GM15510 (cell line): ENCODE data around the gene RNF208.

Experiments used
- POLR2A ChIP-seq: IDR thresholded peaks from 3 replicates; pipeline ENCODE4 v1.6.1; 2011; ENCODE audit warnings: borderline replicate concordance; ENCODE audit not compliant: insufficient read length; ENCODE audit errors: extremely low read depth

The RNF208 gene

DNA sequence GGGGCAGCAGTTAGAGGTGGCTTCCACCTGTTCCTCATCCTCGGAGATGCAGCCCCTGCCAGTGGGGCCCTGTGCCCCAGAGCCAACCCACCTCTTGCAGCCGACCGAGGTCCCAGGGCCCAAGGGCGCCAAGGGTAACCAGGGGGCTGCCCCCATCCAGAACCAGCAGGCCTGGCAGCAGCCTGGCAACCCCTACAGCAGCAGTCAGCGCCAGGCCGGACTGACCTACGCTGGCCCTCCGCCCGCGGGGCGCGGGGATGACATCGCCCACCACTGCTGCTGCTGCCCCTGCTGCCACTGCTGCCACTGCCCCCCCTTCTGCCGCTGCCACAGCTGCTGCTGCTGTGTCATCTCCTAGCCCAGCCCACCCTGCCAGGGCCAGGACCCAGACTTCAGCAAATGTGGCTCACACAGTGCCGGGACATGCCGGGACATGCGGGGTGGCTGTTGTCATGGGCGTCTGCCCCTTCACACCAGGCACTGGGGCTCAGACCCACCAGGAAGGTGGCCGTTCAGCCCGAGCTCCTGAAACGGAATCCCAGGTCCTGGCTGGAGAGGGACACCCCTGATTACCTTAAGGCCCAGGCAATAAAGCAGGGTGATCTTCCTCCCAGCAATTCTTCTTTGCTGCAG lies 3.8 kb upstream of the RNF208 start:
- TF ChIP-seq POLR2A = no peak

DNA sequence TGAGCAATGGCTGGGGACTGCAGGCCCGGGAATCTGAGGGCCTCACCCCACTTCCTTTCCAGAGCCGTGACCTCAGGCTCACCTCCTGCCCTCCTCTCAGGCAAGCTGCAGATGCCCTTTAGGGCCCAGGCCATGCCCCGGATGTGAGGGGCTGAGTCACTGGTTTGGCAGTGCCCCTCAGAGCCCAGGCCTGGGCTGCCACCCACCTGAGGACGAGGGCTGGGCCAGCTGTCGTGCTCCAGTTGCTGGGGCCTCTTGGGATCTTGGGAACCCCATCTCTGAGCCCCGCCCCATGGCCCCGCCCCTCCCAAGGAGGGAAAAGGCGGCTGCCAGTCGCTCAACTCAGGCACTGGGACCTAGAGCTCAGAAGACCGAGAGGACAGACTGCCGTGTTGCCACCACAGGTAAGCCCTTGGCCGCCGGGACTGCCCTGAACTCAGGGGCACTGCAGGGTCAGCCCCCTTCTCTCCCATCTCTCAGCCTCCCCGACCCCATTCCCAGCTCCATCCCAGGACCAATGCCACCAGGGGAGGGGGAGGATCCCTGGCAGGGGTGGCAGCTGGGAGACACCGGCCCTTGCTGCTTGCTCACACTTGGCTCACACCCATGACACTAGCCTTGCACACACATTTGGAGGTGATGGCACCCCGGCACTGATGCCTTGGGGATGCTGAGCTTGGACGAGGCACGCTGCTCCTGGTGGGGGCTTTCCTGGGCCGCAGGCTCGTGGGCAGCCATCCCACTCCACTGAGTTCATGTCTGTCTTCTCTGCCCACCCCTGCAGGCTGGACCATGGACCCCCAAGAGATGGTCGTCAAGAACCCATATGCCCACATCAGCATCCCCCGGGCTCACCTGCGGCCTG lies 3.0 kb upstream of the RNF208 start, which contains the start of gene CYSRT1:
Gene CYSRT1 (plus strand): TSS at position 345 of the 865 bp plus-strand sequence. CDS start 448 bp downstream, at position 793.
- TF ChIP-seq POLR2A = no peak

- TF ChIP-seq POLR2A = peak; percentile 74
These were observed 1.3 kb upstream of the RNF208 start for GRCh38 chr9:137223078-137223970.

GRCh38 chr9:137221506-137222111 lies 431 bp downstream of the RNF208 start:
- TF ChIP-seq POLR2A = no peak

DNA sequence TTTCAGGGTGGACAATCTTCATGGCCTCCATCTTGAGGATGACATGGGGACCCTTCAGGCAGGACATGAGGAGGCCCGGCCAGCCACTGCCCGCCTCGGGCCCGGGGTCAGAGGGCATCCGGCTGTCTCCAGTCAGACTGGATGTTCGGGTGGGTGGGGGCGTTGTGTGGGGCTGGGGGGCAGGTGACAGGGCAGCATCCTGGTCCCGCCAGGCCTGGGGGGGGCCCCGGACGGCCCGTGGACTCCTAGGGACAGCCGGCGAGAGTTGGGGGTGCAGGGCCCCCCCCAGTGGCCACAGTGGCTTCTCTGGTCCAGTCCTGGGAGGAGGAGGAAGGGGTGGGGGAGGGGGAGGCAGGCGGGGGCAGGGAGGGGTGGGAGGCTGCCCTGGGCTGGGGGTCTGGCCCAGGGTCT lies 940 bp downstream of the RNF208 start:
- TF ChIP-seq POLR2A = no peak

GRCh38 chr9:137220317-137221094 lies 1.5 kb downstream of the RNF208 start:
- TF ChIP-seq POLR2A = no peak

DNA sequence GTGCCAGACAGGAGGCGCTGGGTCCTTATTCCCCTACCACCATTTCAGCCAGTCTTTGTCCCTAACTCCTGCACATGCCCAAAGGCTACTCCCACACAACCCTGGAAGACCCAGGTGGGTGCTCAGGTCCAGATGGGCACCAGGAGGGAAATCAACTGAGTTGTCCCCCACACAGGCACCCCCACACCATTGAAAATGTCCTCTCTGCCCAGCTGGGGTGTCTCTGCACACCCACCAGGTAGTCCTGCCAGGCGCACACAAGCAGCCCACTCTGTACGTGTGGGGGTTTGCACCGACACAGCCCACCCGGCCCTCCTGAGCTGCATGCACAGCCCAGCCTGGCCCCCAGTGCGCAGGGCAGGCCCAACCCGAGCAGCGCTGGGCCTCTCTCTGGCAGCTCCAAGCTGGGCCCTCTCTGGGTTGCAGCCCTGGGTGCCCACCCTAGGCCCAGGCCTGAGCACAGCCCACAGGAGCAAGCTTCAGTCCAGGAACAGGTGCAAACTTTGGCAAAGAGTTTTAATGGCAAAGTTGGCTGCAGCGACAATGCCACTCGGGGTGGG lies 2.2 kb downstream of the RNF208 start:
- TF ChIP-seq POLR2A = no peak

GRCh38 chr9:137218754-137219271 lies 3.2 kb downstream of the RNF208 start:
- TF ChIP-seq POLR2A = no peak

DNA sequence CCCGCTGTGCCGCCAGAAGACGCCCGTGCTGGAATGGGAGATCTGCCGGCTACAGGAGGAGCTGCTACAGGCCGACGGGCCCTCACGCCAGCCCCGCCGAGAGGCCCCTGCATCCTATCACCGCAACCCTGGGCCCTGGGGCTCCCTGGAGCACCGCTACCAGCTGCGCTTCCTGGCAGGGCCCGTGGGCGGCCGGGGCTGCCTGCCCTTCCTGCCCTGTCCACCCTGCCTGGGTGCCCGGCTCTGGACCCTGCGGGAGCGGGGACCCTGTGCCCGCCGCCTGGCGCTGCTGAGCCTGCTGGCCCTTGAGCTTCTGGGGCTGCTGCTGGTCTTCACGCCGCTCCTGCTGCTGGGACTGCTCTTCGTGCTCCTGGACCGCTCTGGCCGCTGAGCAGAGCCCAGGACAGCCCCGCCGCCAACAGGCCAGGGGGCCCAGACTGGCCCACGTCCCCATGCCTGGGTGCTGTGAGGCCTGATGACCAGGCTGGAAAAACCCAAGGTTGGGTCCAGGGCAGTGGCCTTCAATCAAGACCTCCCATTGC lies 3.8 kb downstream of the RNF208 start:
- no peak for TF ChIP-seq POLR2A

GRCh38 chr9:137217276-137218211 lies 4.5 kb downstream of the RNF208 start:
- no peak for TF ChIP-seq POLR2A

DNA sequence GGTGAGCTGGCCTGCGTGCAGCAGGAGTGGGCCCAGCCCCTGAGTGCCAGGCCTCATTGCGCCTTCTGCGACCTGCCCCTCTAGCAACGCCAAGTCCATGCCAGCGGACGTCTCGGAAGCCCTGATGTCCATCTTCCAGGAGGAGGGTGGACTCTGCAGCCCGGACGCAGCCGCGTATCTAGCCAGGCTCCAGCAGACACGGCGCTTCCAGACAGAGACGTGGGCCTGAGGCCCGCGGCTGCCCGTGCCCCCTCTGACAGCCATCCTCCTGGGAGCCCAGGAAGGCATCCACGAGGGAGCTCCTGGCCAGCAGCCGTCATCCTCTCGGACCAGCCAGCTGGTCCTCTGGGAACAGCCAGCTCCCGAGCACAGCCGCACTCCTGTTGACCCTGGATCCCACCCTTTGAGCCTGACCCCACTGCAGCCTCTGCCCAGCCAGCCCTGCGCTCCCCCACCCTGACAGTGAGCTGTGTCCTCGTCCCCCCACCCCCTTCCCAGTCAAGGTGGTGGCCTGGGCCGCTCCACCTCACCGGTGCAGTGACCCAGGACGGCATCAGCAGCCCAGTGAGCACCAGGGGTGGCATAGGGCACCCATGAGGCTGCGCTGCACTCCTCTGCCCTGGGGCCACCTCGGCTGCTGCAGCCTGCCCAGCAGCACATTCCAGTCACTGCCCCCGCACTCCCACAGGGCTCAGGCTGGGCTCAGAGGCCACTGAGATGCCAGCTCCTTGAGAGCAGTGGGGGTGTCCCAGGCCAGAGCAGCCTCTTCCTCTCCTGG lies 5.7 kb downstream of the RNF208 start:
- no peak for TF ChIP-seq POLR2A
